HEK293 (cell line): ENCODE results near the gene CLK4.

ENCODE experiments used
- BCL11A ChIP-seq: fragments of 450-650 bp; formaldehyde crosslinking; IDR thresholded peaks from 2 replicates; pipeline ENCODE4 v1.5.1; 2016; ENCODE audit warnings: low read depth, missing biosample characterization, missing genetic modification characterization
- GFI1B ChIP-seq: fragments of 450-650 bp; formaldehyde crosslinking; IDR thresholded peaks from 2 replicates; pipeline ENCODE4 v1.5.1; 2016; ENCODE audit warnings: missing biosample characterization, missing genetic modification characterization
- HIC1 ChIP-seq: fragments of 450-650 bp; formaldehyde crosslinking; IDR thresholded peaks from 2 replicates; pipeline ENCODE4 v1.5.1; 2016; ENCODE audit warnings: missing biosample characterization, missing genetic modification characterization
- KLF8 ChIP-seq: fragments of 450-650 bp; formaldehyde crosslinking; IDR thresholded peaks from 2 replicates; pipeline ENCODE4 v1.5.1; 2016; ENCODE audit warnings: missing biosample characterization, missing genetic modification characterization
- MEIS1 ChIP-seq: sonication (generic); formaldehyde crosslinking; IDR thresholded peaks from 2 replicates; pipeline ENCODE4 v1.8.1; 2022; ENCODE audit warnings: missing genetic modification reagents, mild to moderate bottlenecking, borderline replicate concordance
- MZF1 ChIP-seq: fragments of 450-650 bp; formaldehyde crosslinking; IDR thresholded peaks from 2 replicates; pipeline ENCODE4 v1.5.1; 2017; ENCODE audit warnings: missing biosample characterization, missing genetic modification characterization, borderline replicate concordance
- TCF7L2 ChIP-seq: IDR thresholded peaks from 2 replicates; pipeline ENCODE4 v1.6.1; 2011; ENCODE audit warnings: low read depth, mild to moderate bottlenecking, inconsistent platforms, low read length, moderate library complexity, borderline replicate concordance
- ZBTB20 ChIP-seq: fragments of 450-650 bp; formaldehyde crosslinking; IDR thresholded peaks from 2 replicates; pipeline ENCODE4 v1.5.1; 2016; ENCODE audit warnings: missing biosample characterization, missing genetic modification characterization
- ZBTB49 ChIP-seq: fragments of 450-650 bp; formaldehyde crosslinking; IDR thresholded peaks from 2 replicates; pipeline ENCODE4 v1.5.1; 2016; ENCODE audit warnings: missing biosample characterization, missing genetic modification characterization, low read depth
- ZFP41 ChIP-seq: fragments of 450-650 bp; formaldehyde crosslinking; IDR thresholded peaks from 2 replicates; pipeline ENCODE4 v1.5.1; 2016; ENCODE audit warnings: missing biosample characterization, missing genetic modification characterization, borderline replicate concordance
- ZNF138 ChIP-seq: fragments of 450-650 bp; formaldehyde crosslinking; IDR thresholded peaks from 2 replicates; pipeline ENCODE4 v1.5.1; 2016; ENCODE audit warnings: missing biosample characterization, missing genetic modification characterization, borderline replicate concordance
- ZNF155 ChIP-seq: fragments of 450-650 bp; formaldehyde crosslinking; IDR thresholded peaks from 2 replicates; pipeline ENCODE4 v1.5.1; 2016; ENCODE audit warnings: missing biosample characterization, missing genetic modification characterization
- ZNF174 ChIP-seq: fragments of 450-650 bp; formaldehyde crosslinking; IDR thresholded peaks from 2 replicates; pipeline ENCODE4 v1.5.0; 2017; ENCODE audit warnings: missing biosample characterization, mild to moderate bottlenecking, missing genetic modification characterization
- ZNF175 ChIP-seq: fragments of 450-650 bp; formaldehyde crosslinking; IDR thresholded peaks from 2 replicates; pipeline ENCODE4 v1.5.1; 2016; ENCODE audit warnings: missing biosample characterization, missing genetic modification characterization
- ZNF211 ChIP-seq: fragments of 450-650 bp; formaldehyde crosslinking; IDR thresholded peaks from 2 replicates; pipeline ENCODE4 v1.5.1; 2016; ENCODE audit warnings: low read depth, missing biosample characterization, missing genetic modification characterization
- ZNF24 ChIP-seq: fragments of 450-650 bp; formaldehyde crosslinking; IDR thresholded peaks from 2 replicates; pipeline ENCODE4 v1.5.1; 2016; ENCODE audit warnings: missing biosample characterization, missing genetic modification characterization
- ZNF274 ChIP-seq, 2 experiments: fragments of 200-500 bp in 1 of 2; fragments of 450-650 bp in 1 of 2; sonication (Bioruptor generic) in 1 of 2; formaldehyde crosslinking in 1 of 2; IDR thresholded peaks; 2 replicates each; pipeline versions ENCODE4 v1.5.1 to v1.6.1; 2014 to 2016; ENCODE audit warnings: borderline replicate concordance in 1 of 2, inconsistent platforms in 1 of 2, low read length in 1 of 2, missing biosample characterization in 1 of 2, missing genetic modification characterization in 1 of 2
- ZNF341 ChIP-seq: fragments of 450-650 bp; formaldehyde crosslinking; IDR thresholded peaks from 2 replicates; pipeline ENCODE4; 2016; ENCODE audit warnings: low read depth, missing biosample characterization, missing genetic modification characterization
- ZNF391 ChIP-seq: fragments of 450-650 bp; formaldehyde crosslinking; IDR thresholded peaks from 2 replicates; pipeline ENCODE4 v1.5.1; 2016; ENCODE audit warnings: low read depth, missing biosample characterization, missing genetic modification characterization, borderline replicate concordance
- ZNF544 ChIP-seq: fragments of 450-650 bp; formaldehyde crosslinking; IDR thresholded peaks from 2 replicates; pipeline ENCODE4 v1.5.0; 2017; ENCODE audit warnings: missing biosample characterization, missing genetic modification characterization
- ZNF571 ChIP-seq: fragments of 450-650 bp; formaldehyde crosslinking; IDR thresholded peaks from 2 replicates; pipeline ENCODE4 v1.5.0; 2017; ENCODE audit warnings: missing biosample characterization, missing genetic modification characterization
- ZNF654 ChIP-seq: fragments of 450-650 bp; formaldehyde crosslinking; IDR thresholded peaks from 2 replicates; pipeline ENCODE4 v1.5.1; 2016; ENCODE audit warnings: low read depth, missing biosample characterization, missing genetic modification characterization
- ZNF658 ChIP-seq: fragments of 450-650 bp; formaldehyde crosslinking; IDR thresholded peaks from 2 replicates; pipeline ENCODE4; 2016; ENCODE audit warnings: missing biosample characterization, missing genetic modification characterization
- ZNF660 ChIP-seq: fragments of 450-650 bp; IDR thresholded peaks from 2 replicates; pipeline ENCODE4 v1.5.1; 2018; ENCODE audit warnings: missing biosample characterization, mild to moderate bottlenecking, missing genetic modification characterization
- ZNF701 ChIP-seq: fragments of 450-650 bp; formaldehyde crosslinking; IDR thresholded peaks from 2 replicates; pipeline ENCODE4 v1.5.1; 2016; ENCODE audit warnings: missing biosample characterization, missing genetic modification characterization
- ZNF776 ChIP-seq: fragments of 450-650 bp; formaldehyde crosslinking; IDR thresholded peaks from 2 replicates; pipeline ENCODE4 v1.5.0; 2017; ENCODE audit warnings: missing biosample characterization, missing genetic modification characterization, borderline replicate concordance
- ZNF837 ChIP-seq: fragments of 450-650 bp; formaldehyde crosslinking; IDR thresholded peaks from 2 replicates; pipeline ENCODE4 v1.5.1; 2016; ENCODE audit warnings: missing biosample characterization, missing genetic modification characterization
- TF ChIP-seq, protein P1 (sequence below): fragments of 450-650 bp; formaldehyde crosslinking; IDR thresholded peaks from 2 replicates; pipeline ENCODE4 v1.5.1; 2017; ENCODE audit warnings: missing biosample characterization, missing genetic modification characterization
- TF ChIP-seq, protein P2 (sequence below): fragments of 450-650 bp; formaldehyde crosslinking; IDR thresholded peaks from 2 replicates; pipeline ENCODE4 v1.5.1; 2016; ENCODE audit warnings: missing biosample characterization, missing genetic modification characterization
- TF ChIP-seq, protein P3 (sequence below): fragments of 450-650 bp; formaldehyde crosslinking; IDR thresholded peaks from 2 replicates; pipeline ENCODE4 v1.5.1; 2016; ENCODE audit warnings: missing biosample characterization, missing genetic modification characterization

Gene CLK4

DNA sequence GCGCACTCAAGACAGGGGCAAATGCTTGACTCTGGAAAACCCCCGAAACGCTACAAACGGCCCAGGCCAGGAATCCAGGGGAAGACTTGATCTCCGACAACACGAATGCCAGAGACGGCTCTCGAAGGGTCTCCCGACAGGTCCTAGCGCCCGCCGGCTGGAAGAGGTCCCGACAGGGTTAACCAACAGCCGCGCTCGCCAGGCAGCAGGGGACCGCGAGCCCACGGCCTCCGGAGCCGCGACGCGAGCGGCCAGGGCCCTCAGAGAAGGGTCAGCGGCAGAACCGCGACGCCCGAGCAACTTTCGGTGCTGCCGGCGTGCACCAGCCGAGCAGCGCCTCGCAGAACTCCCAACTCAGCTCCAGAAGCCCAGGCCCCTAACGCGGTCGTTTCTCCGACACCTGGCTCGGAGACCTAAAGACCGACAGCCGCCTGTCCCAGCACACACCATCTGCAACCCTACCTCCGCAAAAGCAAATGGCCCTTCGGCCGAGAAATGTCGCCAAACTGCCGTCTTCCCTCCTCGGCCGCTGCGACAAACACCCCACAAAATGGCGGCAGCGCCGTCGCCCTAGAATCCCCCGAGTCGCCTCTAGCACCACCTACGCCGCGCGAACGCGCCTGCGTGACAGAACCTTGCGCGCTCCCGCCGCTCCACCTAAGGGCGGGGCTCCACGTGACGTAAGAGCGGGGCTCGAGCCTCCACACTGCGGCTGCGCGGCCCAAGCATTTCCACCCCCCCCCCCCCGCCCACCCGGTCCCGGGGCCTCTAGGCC is at the start of gene CLK4 (continued):
- no peak for TF ChIP-seq ZNF654 (tag by site-specific recombination)
- peak; percentile 56; the same call in 1 of the 2 replicates for TF ChIP-seq KLF8 (tag by site-specific recombination)
- TF ChIP-seq ZNF391 (tag by site-specific recombination) = peak; percentile 87; the same call in 1 of the 2 replicates
- TF ChIP-seq ZNF571 (tag by site-specific recombination) = no peak
- no peak for TF ChIP-seq ZNF138
- TF ChIP-seq ZBTB20 (tag by site-specific recombination) = peak; percentile 90
- no peak for TF ChIP-seq HIC1
- no peak for TF ChIP-seq BCL11A (tag by site-specific recombination)
- TF ChIP-seq ZNF660 = no peak
- no peak for TF ChIP-seq ZNF274 (IDR thresholded peaks at IDR 0.05; ENCODE audit: low read length)
- TF ChIP-seq ZNF274 (tag by site-specific recombination; IDR thresholded peaks at IDR 0.05; ENCODE audit: borderline replicate concordance) = no peak
- TF ChIP-seq ZNF544 (tag by site-specific recombination) = no peak
- TF ChIP-seq, protein P1, sequence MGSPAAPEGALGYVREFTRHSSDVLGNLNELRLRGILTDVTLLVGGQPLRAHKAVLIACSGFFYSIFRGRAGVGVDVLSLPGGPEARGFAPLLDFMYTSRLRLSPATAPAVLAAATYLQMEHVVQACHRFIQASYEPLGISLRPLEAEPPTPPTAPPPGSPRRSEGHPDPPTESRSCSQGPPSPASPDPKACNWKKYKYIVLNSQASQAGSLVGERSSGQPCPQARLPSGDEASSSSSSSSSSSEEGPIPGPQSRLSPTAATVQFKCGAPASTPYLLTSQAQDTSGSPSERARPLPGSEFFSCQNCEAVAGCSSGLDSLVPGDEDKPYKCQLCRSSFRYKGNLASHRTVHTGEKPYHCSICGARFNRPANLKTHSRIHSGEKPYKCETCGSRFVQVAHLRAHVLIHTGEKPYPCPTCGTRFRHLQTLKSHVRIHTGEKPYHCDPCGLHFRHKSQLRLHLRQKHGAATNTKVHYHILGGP (tag by site-specific recombination) = no peak
- peak; percentile 71 for TF ChIP-seq MZF1
- TF ChIP-seq ZNF341 = no peak
- TF ChIP-seq, protein P2, sequence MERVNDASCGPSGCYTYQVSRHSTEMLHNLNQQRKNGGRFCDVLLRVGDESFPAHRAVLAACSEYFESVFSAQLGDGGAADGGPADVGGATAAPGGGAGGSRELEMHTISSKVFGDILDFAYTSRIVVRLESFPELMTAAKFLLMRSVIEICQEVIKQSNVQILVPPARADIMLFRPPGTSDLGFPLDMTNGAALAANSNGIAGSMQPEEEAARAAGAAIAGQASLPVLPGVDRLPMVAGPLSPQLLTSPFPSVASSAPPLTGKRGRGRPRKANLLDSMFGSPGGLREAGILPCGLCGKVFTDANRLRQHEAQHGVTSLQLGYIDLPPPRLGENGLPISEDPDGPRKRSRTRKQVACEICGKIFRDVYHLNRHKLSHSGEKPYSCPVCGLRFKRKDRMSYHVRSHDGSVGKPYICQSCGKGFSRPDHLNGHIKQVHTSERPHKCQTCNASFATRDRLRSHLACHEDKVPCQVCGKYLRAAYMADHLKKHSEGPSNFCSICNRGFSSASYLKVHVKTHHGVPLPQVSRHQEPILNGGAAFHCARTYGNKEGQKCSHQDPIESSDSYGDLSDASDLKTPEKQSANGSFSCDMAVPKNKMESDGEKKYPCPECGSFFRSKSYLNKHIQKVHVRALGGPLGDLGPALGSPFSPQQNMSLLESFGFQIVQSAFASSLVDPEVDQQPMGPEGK (tag by site-specific recombination) = no peak; the same call in 1 of the 2 replicates
- TF ChIP-seq TCF7L2 = no peak
- no peak for TF ChIP-seq ZBTB49 (tag by site-specific recombination)
- TF ChIP-seq, protein P3, sequence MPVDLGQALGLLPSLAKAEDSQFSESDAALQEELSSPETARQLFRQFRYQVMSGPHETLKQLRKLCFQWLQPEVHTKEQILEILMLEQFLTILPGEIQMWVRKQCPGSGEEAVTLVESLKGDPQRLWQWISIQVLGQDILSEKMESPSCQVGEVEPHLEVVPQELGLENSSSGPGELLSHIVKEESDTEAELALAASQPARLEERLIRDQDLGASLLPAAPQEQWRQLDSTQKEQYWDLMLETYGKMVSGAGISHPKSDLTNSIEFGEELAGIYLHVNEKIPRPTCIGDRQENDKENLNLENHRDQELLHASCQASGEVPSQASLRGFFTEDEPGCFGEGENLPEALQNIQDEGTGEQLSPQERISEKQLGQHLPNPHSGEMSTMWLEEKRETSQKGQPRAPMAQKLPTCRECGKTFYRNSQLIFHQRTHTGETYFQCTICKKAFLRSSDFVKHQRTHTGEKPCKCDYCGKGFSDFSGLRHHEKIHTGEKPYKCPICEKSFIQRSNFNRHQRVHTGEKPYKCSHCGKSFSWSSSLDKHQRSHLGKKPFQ (tag by site-specific recombination) = 0 out of 2 replicates have a peak, but pooled peaks have one; percentile 31
- no peak; the same call in none of the 2 replicates for TF ChIP-seq ZNF24 (tag by site-specific recombination)
- TF ChIP-seq ZNF155 = no peak
- no peak for TF ChIP-seq ZNF837 (tag by site-specific recombination)
- TF ChIP-seq ZNF175 = no peak
- TF ChIP-seq MEIS1 (CRISPR knock-in tag) = no peak
- TF ChIP-seq ZNF174 (tag by site-specific recombination) = no peak
- no peak for TF ChIP-seq ZNF211 (tag by site-specific recombination)
- no peak for TF ChIP-seq ZNF658 (tag by site-specific recombination)
- TF ChIP-seq GFI1B = no peak
- TF ChIP-seq ZFP41 (tag by site-specific recombination) = no peak
- TF ChIP-seq ZNF701 = no peak
- TF ChIP-seq ZNF776 = no peak
